Thyroid gland (tissue), 4 donors: ENCODE data around the gene ABTB2. TPM values are rescaled to one million over a fixed set of nuclear protein-coding genes. Genes with fewer than 3 reads are reported as not detected.

ENCODE experiments used
- DNase-seq, 2 donors: peaks; one replicate each; pipeline ENCODE4 v3.0.0-alpha.2; 2019
- H3K27ac ChIP-seq, 3 donors: fragments of 200-600 bp; sonication (generic); 1 replicate in 2 of 3; 2 replicates in 1 of 3; pipeline ENCODE4 v1.5.1; 2016 to 2019; ENCODE audit warnings: mild to moderate bottlenecking in 1 of 3, moderate library complexity in 1 of 3
- H3K27me3 ChIP-seq: fragments of 200-600 bp; sonication (generic); one replicate; pipeline ENCODE4 v1.5.1; 2019
- H3K36me3 ChIP-seq, 2 donors: fragments of 200-600 bp; sonication (generic); one replicate each; pipeline ENCODE4 v1.5.1; 2016 to 2019
- H3K4me1 ChIP-seq, 2 donors: fragments of 200-600 bp; sonication (generic); one replicate each; pipeline ENCODE4 v1.5.1; 2017 to 2019
- H3K4me3 ChIP-seq, 3 donors: fragments of 200-600 bp; sonication (generic); replicated peaks in 1 of 3; 1 replicate in 2 of 3; 2 replicates in 1 of 3; pipeline ENCODE4 v1.5.1; 2016; ENCODE audit warnings: mild to moderate bottlenecking in 1 of 3
- H3K9me3 ChIP-seq: fragments of 200-600 bp; sonication (generic); one replicate; pipeline ENCODE4 v1.5.1; 2017
- POLR2A ChIP-seq, 2 donors: fragments of 450-650 bp; IDR thresholded peaks; one replicate each; pipeline ENCODE4 v1.6.1; 2017; ENCODE audit warnings: antibody characterized with exemption in 2 of 2, mild to moderate bottlenecking in 2 of 2, moderate library complexity in 1 of 2
- WGBS, 2 donors: methylation state at CpG; one replicate each; pipeline ENCODE4 v1.1.5; 2017; 5-methylcytosine and 5-hydroxymethylcytosine counted together
- intact Hi-C: fragments of 100-400 bp; cut with DNase I; formaldehyde crosslinking; loops from one replicate; pipeline ENCODE4 v1.15.1; 2023
- total RNA-seq, 4 donors: library from RNA; depleted of rRNA; stranded (reverse); fragments of >200 nt; gene quantifications; one replicate each; pipeline ENCODE4 v1.2.3, GENCODE V29; 2016
- TF ChIP-seq, protein P1 (sequence below), 6 experiments: fragments of 200-600 bp in 3 of 6; fragments of 450-650 bp in 3 of 6; sonication (generic) in 3 of 6; IDR thresholded peaks; one replicate each; pipeline ENCODE4 v1.5.1; 2016 to 2019; ENCODE audit warnings: antibody characterized with exemption in 6 of 6, mild to moderate bottlenecking in 2 of 6, inconsistent platforms in 1 of 6, moderate library complexity in 1 of 6

Gene ABTB2
- total RNA-seq, 4 donors from 2014 or later: 1.2 to 5.0 (median 3.3) TPM

GRCh38 chr11:34201129-34201528 is 156.7 kb downstream of the ABTB2 start:
- intact Hi-C loops: no loop called here
- Histone ChIP-seq H3K4me1 (no peaks in the 10 kb centered on the region), H3K36me3 (no peaks in the 10 kb centered on the region), H3K27me3 (no peaks in the 10 kb centered on the region), H3K9me3 (no peaks in the 10 kb centered on the region), H3K4me3 (no peak overlapping the region), H3K27ac (no peak overlapping the region)
- no peak for DNase-seq
- TF ChIP-seq, protein P1, sequence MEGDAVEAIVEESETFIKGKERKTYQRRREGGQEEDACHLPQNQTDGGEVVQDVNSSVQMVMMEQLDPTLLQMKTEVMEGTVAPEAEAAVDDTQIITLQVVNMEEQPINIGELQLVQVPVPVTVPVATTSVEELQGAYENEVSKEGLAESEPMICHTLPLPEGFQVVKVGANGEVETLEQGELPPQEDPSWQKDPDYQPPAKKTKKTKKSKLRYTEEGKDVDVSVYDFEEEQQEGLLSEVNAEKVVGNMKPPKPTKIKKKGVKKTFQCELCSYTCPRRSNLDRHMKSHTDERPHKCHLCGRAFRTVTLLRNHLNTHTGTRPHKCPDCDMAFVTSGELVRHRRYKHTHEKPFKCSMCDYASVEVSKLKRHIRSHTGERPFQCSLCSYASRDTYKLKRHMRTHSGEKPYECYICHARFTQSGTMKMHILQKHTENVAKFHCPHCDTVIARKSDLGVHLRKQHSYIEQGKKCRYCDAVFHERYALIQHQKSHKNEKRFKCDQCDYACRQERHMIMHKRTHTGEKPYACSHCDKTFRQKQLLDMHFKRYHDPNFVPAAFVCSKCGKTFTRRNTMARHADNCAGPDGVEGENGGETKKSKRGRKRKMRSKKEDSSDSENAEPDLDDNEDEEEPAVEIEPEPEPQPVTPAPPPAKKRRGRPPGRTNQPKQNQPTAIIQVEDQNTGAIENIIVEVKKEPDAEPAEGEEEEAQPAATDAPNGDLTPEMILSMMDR (IDR thresholded peaks at IDR 0.05): no peak
- TF ChIP-seq POLR2A (IDR thresholded peaks at IDR 0.05): no peak
- 76 to 78% methylated on average over 3 of the region's 3 CpGs for WGBS, 2 donors

DNA sequence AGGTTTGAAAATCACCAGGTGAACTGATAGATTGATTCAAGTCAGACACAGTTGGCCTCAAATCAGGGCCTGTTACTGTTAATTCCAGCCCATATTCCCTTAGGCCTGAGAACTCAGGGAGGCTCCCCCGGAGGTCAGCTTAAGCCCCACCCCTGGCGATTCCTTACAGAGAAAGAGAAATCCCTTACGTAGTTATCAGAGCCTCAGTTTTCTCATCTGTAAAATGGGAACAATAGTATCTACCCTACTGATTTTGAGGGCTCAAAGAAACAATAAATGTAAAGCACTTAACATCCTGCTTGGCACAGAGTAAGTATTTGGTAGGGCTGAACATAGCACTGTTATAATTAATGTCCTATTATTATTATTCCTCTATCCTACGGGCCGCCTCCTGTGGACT is 158.3 kb downstream of the ABTB2 start:
- no peaks in the 10 kb centered on the region for H3K27me3 ChIP-seq
- DNase-seq: no peak
- H3K4me3 ChIP-seq: no peak overlapping the region
- H3K36me3 ChIP-seq: no peaks in the 10 kb centered on the region
- TF ChIP-seq POLR2A (IDR thresholded peaks at IDR 0.05): no peak
- H3K4me1 ChIP-seq: no peaks in the 10 kb centered on the region
- 72 to 78% methylated on average over 5 of the region's 5 CpGs for WGBS, 2 donors
- no peaks in the 10 kb centered on the region for H3K9me3 ChIP-seq
- no peak overlapping the region for H3K27ac ChIP-seq
- intact Hi-C loops: no loop called here

DNA sequence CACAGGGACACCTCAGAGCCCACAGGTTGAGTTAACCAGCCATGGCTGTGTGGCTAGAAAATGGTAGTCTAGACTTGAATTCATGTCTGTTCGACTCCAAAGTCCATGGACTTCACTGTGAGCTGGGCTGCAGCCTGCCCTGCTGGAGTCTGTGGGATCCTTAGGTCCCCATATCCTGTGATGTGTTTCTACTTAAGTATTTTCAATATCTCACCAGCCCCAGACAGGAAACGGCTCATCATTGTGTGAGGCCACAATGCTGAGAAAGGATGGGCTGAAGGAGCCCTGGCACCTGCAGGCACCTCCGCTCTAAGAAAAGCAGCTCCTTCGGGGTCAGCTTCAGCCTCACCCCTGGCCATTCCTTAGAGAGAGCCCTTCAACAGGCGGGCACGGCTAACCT is 159.3 kb downstream of the ABTB2 start:
- no peaks in the 10 kb centered on the region for H3K36me3 ChIP-seq
- no peaks in the 10 kb centered on the region for H3K4me1 ChIP-seq
- H3K4me3 ChIP-seq: no peak overlapping the region
- 91% methylated on average over 6 of the region's 6 CpGs for WGBS, 2 donors
- DNase-seq: no peak
- TF ChIP-seq POLR2A (IDR thresholded peaks at IDR 0.05): no peak
- TF ChIP-seq, protein P1 (IDR thresholded peaks at IDR 0.05): no peak
- no peak overlapping the region for H3K27ac ChIP-seq
- no peaks in the 10 kb centered on the region for H3K27me3 ChIP-seq
- intact Hi-C loops: no loop called here
- H3K9me3 ChIP-seq: no peaks in the 10 kb centered on the region

GRCh38 chr11:34197256-34197655 is 160.6 kb downstream of the ABTB2 start:
- intact Hi-C loops: no loop called here
- TF ChIP-seq, protein P1 (IDR thresholded peaks at IDR 0.05): no peak
- TF ChIP-seq POLR2A (IDR thresholded peaks at IDR 0.05): no peak
- 96 to 98% methylated on average over 16 of the region's 16 CpGs for WGBS, 2 donors
- Histone ChIP-seq H3K4me1 (no peaks in the 10 kb centered on the region), H3K36me3 (no peaks in the 10 kb centered on the region), H3K4me3 (no peak overlapping the region), H3K27ac (no peak overlapping the region), H3K9me3 (no peaks in the 10 kb centered on the region), H3K27me3 (no peaks in the 10 kb centered on the region)
- no peak for DNase-seq

GRCh38 chr11:34194576-34195335 is 163.1 kb downstream of the ABTB2 start:
- WGBS, 2 donors: 82 to 88% methylated on average over 12 to 13 of the region's 13 CpGs
- no peak for TF ChIP-seq POLR2A (IDR thresholded peaks at IDR 0.05)
- TF ChIP-seq, protein P1 (IDR thresholded peaks at IDR 0.05): no peak
- no peak for DNase-seq
- Histone ChIP-seq H3K9me3 (no peaks in the 10 kb centered on the region), H3K36me3 (no peaks in the 10 kb centered on the region), H3K27me3 (no peaks in the 10 kb centered on the region), H3K27ac (no peak overlapping the region), H3K4me3 (no peak overlapping the region), H3K4me1 (no peaks in the 10 kb centered on the region)
- intact Hi-C loops: no loop called here
